ENCODE data around the gene KDM4C.
"Not testable (repeated sequence)": the region's sequence is repeated elsewhere in the genome, so short reads cannot be mapped to it uniquely, and the experiment has no call there.

KDM4C gene

GRCh38 chr9:6785682-6786081, 27.9 kb downstream of the KDM4C start:
- H3K27ac ChIP-seq = no peak overlapping the region
- TF ChIP-seq, protein P1, sequence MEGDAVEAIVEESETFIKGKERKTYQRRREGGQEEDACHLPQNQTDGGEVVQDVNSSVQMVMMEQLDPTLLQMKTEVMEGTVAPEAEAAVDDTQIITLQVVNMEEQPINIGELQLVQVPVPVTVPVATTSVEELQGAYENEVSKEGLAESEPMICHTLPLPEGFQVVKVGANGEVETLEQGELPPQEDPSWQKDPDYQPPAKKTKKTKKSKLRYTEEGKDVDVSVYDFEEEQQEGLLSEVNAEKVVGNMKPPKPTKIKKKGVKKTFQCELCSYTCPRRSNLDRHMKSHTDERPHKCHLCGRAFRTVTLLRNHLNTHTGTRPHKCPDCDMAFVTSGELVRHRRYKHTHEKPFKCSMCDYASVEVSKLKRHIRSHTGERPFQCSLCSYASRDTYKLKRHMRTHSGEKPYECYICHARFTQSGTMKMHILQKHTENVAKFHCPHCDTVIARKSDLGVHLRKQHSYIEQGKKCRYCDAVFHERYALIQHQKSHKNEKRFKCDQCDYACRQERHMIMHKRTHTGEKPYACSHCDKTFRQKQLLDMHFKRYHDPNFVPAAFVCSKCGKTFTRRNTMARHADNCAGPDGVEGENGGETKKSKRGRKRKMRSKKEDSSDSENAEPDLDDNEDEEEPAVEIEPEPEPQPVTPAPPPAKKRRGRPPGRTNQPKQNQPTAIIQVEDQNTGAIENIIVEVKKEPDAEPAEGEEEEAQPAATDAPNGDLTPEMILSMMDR (IDR thresholded peaks at IDR 0.05) = no peak
- H3K4me3 ChIP-seq = no peak overlapping the region
- DNase-seq (ENCODE audit: low spot score) = no peak

GRCh38 chr9:6787793-6788161, 30.0 kb downstream of the KDM4C start:
- Histone ChIP-seq H3K4me3 (no peak overlapping the region), H3K27ac (no peak overlapping the region)
- no peak for DNase-seq (ENCODE audit: low spot score)
- TF ChIP-seq, protein P1 (IDR thresholded peaks at IDR 0.05) = no peak

GRCh38 chr9:6788162-6789016, 30.6 kb downstream of the KDM4C start:
- DNase-seq (ENCODE audit: low spot score) = no peak
- no peak overlapping the region for H3K4me3 ChIP-seq
- H3K27ac ChIP-seq = no peak overlapping the region
- TF ChIP-seq, protein P1 (IDR thresholded peaks at IDR 0.05) = no peak

DNA sequence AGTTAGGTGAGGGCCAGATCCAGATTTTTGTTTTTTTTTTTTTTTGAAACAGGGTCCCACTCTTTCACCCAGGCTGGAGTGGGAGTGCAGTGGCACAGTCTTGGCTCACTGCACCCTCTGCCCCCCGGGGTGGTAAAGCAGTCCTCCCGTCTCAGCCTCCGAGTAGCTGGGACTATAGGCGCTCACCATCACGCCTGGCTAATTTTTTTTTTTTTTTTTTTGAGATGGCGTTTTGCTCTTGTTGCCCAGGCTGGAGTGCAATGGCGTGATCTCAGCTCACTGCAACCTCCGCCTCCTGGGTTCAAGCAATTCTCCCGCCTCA, 31.2 kb downstream of the KDM4C start:
- H3K27ac ChIP-seq; DNase-seq (ENCODE audit: low spot score); H3K4me3 ChIP-seq: not testable (repeated sequence)

DNA sequence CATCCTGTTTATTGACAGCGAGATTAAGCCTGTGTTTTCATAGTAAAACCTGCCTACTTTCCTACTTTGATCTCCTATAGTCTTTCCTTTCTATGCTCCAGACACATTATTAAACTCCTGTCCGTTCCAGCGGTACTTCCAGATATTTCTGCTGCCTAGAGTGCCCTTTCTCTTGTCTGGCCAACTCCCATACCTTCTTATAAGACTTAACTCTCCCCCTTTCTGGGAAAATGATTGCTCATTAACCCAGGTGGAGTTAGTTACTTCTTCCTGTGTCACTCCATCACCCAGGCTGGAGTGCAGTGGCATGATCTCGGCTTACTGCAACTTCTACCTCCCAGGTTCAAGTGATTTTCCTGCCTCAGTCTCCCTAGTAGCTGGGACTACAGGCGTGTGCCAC, 33.1 kb downstream of the KDM4C start:
- H3K27ac ChIP-seq = no peak overlapping the region
- TF ChIP-seq, protein P1 (IDR thresholded peaks at IDR 0.05) = no peak
- no peak for DNase-seq (ENCODE audit: low spot score)
- H3K4me3 ChIP-seq = no peak overlapping the region

DNA sequence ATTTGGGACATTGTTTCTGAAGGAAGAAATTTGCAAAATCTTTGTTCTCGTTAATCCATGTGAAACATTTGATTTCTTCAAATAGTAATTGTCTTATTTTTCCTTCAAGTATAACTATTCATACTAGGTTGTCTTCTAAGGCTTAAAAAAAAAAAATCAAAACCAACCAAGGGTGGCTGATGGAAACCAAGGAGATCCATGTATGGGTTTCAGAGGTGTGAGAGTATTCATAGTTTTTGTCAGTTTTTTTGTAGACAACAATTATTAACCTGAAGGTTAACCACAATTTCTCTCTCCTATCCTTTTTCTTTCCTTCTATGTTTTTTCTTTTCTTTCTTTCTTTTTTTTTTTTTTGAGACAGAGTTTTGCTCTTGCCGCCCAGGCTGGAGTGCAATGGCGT, 35.4 kb downstream of the KDM4C start:
- no peak overlapping the region for H3K27ac ChIP-seq
- no peak overlapping the region for H3K4me3 ChIP-seq
- TF ChIP-seq, protein P1 (IDR thresholded peaks at IDR 0.05) = no peak
- no peak for DNase-seq (ENCODE audit: low spot score)

- no peak for DNase-seq (ENCODE audit: low spot score)
- H3K27ac ChIP-seq = no peak overlapping the region
- TF ChIP-seq, protein P1 (IDR thresholded peaks at IDR 0.05) = no peak
- H3K4me3 ChIP-seq = no peak overlapping the region
Observed at GRCh38 chr9:6794936-6795335, 37.2 kb downstream of the KDM4C start.

All from coronary artery (tissue), 2 donors.